Activated CD8-positive, alpha-beta memory T cell treated with anti-CD3 and anti-CD28 coated beads, Interleukin-2, amount 50 U/mL, for 24 hours (primary cell): Measurements from ENCODE around the gene MRAP.
"Not testable (repeated sequence)": the region's sequence is repeated elsewhere in the genome, so short reads cannot be mapped to it uniquely, and the experiment has no call there.

Source experiments
- DNase-seq: peaks from one replicate; pipeline ENCODE4 v3.0.0-alpha.2; 2020; ENCODE audit errors: extremely low read depth

Gene MRAP

DNA sequence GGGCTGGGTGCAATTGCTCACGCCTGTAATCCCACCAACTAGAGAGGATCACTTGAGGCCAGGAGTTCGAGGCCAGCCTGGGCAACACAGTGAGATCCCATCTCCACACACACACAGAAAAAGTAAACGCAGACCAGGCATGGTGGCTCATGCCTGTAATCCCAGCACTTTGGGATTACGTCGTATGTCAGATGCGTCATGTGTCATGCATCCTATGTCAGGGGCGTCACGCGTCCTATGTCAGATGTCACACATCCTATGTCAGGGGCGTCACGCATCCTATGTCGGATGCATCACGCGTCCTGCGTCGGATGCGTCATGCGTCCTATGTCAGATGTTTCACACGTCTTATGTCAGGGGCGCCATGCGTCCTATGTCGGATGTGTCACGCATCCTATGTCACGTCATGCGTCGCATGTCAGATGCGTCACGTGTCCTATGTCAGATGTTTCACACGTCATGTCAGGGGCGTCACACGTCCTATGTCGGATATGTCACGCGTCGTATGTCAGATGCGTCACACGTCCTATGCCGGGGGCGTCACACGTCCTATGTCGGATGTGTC lies 1.5 kb downstream of the MRAP start:
- no peak for DNase-seq

GRCh38 chr21:32301596-32301995 lies 2.9 kb downstream of the MRAP start:
- DNase-seq, result no peak

DNA sequence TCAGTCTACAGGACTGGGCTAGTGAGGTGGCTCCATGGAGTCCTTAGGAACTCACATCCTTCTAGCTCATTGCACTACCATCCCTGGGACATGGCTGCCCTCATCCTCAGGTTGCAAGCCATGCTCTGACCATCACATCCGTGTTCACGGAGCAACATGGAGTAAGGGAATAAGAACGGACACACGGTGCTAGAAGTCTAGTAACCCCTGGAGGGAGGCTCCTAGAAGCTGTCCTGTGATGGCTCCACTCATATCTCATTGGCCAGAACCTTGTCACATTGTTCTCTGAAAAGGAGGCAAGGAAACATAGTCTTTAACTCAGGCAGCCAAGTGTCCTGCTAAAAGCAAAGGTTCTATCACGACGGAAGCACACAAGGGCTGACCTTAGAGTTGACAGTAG lies 3.9 kb downstream of the MRAP start:
- no peak for DNase-seq

DNA sequence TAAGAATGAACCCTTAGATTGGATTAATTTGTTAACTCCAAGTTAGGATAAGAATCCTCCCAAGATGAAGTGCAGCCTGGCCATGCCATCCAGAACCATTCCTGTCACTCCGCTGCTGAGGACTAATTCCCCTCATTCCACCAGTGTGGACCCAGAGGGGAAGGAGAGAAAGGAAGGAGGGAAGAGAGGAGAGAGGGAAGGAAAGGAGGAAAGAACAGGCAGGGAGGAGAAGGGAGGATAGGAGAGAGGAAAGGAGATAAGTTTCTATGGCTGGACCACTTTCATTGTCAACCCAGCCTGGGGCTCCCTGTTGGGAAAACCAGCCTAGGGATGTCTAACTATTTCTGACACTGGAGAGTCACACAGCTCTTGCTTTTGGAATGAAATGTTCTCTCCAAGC lies 4.7 kb downstream of the MRAP start:
- no peak for DNase-seq

- no peak for DNase-seq
Measured at GRCh38 chr21:32304998-32305397, 6.3 kb downstream of the MRAP start.

GRCh38 chr21:32306021-32306780 lies 7.5 kb downstream of the MRAP start:
- no peak for DNase-seq

- no peak for DNase-seq
Measured at GRCh38 chr21:32307706-32308105, 9.1 kb downstream of the MRAP start.

DNA sequence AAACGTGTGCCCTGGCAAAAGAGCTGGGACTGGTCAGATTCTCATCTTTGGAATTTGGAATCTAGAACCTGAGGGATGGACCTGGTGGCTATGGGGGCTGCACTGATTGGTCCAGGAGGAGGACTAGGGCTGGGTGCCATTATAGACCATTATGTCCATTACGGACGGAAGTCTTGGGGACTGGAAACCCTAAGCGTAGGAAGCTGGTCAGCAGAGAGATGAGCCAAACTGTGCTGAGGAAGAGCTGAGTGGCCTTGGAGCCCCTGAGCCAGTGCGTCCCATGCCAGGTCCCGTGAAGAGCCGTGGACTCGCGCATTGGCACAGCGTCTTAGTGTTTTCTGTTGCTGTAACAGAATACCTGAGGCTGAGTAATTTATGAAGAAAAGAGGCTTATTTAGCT lies 10.0 kb downstream of the MRAP start:
- DNase-seq, result no peak

DNA sequence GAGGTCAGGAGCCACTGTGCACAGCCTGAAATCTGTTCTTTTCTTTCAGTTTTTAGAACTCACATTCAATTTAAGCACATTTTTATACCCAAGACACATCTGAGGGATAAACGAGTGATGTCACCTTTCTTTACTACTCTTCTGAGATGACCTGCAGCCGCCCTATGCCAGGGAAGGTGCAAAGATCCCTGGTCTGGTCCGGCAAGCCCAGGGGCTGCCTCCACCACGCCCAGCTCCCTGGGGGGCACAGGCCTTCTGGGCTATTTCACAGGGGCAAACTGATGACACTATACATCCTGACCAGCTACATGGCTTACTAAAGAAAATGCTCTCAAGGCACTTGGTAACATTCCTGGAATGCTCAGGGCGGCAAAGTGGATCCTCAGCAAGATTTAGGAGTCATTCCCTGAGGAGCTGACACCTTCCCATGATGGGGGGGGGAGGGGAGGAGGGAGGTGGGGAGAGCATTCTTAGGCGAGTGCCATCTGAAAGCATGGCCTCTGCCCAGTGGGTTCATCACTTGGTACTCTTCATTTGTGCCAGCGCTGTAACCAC lies 11.3 kb downstream of the MRAP start:
- DNase-seq, result no peak

DNA sequence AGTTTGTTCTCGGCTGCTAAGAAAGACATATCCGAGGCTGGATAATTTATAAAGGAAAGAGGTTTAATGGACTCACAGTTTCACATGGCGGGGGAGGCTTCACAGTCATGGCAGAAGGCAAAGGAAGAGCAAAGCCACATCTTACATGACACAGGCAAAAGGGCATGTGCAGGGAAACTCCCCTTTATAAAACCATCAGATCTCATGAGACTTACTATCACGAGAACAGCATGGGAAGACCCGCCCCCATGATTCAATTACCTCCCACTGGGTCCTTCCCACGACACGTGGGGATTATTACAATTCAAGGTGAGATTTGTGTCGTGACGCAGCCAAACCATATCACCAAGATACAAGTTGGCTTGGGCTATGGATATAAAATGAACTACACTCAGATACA lies 12.3 kb downstream of the MRAP start:
- DNase-seq, result not testable (repeated sequence)

GRCh38 chr21:32311621-32312020 lies 13.0 kb downstream of the MRAP start:
- no peak for DNase-seq

DNA sequence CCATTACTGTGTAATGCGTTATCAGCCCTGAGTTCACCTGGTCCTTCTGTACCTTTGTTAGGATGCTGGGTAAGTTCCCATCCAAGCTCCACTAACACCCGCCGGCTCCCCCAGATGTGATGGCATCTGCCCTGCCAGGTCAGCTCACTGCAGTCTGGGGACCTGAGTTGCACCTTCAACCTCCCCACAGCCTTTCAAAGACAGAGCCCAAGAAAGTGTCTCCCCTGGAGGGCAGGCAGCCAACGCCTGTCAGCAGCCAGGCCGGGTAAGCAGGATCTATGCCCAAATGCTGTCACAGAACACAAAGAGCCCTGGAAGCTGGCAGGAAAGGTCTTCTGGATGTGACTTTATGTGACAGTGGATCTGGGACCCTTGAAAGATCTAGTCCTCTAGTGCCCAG lies 13.7 kb downstream of the MRAP start:
- DNase-seq, result no peak

DNA sequence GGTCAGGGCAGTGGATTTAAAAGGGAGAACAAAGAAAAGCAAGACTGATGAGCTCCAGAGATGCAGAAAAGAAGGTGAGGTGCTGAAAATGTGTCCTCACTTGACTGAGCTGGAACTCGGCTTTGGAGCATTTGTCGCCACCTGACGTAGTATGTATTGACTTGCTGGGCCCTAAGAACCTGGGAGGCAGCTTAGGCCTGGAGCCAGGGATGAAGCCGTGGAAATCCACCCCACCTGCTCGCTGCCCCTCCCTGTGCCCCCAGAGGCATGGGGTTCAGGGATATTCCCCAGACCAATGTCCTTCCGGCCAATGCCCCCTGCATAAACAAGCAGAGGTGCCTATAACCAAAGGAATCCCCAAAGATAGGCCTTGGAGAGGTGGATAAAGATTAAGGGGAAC lies 14.3 kb downstream of the MRAP start:
- DNase-seq, result no peak

DNA sequence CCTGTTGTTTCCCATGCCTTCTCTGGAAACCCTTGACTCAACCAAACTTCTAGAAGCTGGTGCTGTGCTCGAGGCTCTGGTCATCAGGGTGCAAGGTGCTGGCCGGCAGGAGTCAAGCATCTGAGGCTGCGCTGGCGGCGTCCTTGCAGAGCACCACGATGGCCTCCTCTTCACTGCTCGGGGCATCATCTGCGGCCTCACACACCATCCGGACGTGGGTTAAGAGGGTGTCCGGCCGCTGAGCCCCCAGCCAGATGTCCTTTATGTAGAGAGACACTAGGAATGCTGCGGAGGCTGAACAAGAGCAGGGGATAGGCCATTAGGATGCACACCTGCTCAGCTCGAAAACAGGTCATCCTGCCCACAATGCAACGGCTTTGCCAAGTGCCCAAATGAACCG lies 16.2 kb downstream of the MRAP start:
- no peak for DNase-seq

GRCh38 chr21:32315511-32316281 lies 17.0 kb downstream of the MRAP start:
- no peak for DNase-seq

DNA sequence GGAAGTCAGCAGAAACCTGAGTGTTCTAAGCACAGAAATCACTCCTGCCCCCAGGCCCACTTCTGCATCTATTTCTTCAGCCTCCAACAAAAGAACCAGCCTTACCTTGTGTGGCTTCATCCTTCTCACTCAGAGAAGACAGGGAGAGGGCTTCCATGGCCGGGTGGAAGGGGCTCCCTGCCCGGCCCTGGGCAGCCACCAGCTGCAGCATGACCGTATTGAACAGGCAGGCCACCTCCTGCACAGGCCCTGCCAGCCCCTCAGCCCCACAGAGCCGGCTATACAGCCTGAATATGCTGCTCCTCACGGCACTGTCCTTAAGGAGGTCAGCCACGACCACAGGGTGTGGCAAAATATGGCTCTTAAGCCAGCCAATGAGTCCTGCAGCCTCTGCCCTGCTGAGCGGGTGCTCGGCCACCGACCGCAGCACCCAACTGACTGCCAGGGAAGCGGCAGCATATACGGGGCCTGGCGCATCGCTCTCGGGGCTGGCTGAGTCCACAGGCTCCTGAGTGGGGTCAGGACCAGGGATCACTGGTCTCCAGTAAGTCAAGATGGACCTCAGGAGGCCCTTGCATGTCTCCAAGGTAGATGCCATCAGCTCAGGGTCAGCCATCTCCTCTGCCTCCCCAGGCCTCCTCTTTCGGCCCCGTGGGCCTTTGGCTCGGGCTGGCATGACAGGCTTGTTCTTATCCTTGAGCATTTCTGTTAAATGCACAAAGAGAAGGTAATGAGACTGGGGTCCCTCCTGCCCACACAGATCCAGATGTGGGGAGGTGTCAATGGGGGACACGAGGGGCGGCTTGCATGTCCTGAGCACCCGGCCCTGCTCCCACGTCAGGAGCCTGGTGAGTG lies 17.9 kb downstream of the MRAP start:
- no peak for DNase-seq

DNA sequence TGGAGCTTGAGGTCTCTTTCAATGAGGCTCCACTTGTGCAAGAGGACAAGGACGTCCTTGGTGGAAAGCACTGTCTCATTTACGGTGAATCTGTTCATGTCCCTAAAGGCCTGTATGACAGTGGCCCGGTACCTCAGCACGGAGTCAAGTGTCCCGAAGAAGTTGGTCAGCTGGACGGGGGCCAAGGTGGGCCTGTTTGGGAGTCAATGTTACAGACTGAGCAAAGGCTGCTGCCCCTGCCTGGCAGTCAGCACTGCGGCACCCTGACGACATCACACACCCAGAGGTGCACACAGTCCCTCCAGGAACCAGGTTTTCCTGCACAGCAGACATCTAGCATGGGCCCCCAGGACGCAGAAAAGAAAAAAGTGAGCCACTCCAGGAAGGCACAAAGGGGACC lies 19.1 kb downstream of the MRAP start:
- no peak for DNase-seq

DNA sequence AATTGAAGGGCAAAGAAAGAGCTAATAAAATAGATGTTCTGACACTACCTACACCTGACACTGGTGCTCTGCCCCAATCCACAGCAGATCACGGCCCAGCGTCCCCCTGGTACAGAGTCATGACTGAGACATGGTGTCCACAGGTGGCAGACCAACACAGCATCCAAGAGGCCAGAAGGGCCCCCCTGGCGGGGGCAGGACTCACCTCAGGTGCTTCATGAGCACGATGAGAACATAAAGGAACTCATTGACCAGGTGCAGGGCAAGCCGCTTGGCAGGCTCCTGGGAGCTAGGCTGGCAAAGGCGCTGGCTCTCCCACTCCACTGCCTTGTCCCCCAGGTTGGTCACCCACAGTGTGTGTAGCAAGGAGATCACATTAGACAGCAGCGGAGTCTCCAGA lies 20.4 kb downstream of the MRAP start:
- no peak for DNase-seq

DNA sequence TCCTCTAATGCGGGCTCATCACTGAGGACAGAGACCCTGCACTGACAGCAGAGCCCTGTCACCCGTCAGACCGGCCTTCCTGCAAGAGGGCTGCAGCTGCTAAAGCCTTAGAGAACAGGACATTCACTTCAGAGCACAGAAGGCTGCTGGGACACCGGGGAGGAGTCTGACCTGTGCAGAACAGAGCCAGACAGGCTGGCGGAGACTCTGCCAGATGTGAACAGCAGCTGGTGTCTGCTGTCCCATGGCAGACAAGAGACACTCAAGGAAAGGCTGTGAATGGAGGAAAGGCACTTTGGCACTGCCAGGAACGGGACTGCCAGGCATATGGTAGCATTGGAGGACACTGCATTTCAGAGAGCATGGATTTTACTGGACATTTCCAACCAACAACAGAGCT lies 21.4 kb downstream of the MRAP start:
- no peak for DNase-seq

DNA sequence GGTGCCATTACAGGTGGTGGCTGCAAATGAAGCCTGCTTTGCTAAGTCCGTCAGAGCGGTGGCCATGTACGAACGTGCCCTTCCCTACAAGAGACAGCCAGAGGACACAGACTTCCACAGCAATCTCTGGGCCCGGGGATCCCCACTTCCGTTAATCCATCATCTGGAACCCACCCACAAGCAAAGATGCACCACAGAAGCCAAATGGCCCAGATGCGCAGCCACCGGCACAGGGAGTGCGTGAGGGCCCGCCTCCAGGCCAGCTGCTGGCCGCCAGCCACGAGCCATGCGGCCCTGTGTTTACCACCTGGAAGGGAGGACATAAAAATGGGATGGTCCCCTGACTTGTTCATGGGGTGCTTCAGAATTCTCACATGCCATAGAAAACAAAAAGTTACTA lies 22.1 kb downstream of the MRAP start:
- no peak for DNase-seq

DNA sequence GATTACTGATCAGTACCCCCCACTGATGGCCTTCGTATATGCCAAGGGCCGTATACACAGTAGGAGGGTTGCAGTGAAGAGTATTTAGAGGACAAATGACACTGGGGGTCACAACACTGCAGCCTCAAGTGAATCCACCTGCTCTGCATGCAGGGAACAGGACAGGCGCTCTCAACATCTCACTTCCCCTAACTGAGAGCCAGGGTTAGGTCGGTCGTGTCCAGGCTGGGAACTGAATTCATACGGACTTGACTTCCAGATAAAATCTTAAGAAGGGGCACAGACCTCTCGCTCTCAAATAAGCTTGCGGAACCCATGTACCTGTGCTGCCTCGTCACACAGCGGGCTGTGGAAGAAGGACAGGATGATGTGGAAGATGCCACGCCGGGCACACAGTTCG lies 22.8 kb downstream of the MRAP start:
- no peak for DNase-seq

DNA sequence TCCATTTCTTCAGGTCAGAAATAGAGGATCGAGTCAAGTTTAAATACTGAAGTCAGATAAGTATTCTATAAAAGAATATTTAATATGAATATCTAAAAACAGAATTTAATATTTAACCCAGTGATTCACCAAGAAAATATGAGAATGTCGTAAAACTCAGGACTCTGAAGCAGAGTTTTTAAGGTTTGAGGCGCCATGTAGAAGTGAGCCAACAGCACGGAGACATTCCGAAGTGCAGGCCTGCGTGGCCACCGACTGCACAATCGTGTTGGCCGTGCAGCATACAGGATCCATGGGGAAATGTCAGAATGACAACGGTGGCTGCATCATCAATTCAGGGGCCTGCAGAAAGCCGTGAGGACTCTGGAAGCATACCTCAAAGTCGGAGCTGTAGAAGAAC lies 23.4 kb downstream of the MRAP start:
- no peak for DNase-seq
